Common myeloid progenitor, CD34-positive (primary cell): ENCODE measurements around the gene CASZ1.

Source experiments
- CTCF ChIA-PET: fragments of 350-600 bp; sonication (Branson Sonifier 250); formaldehyde crosslinking; loops from one replicate; lab custom pipeline; 2021; ENCODE audit warnings: antibody characterized with exemption; lab: Charles Lee
- POLR2A ChIA-PET: fragments of 350-600 bp; sonication (Branson Sonifier 250); formaldehyde crosslinking; loops from one replicate; lab custom pipeline; 2021; ENCODE audit warnings: antibody characterized with exemption; lab: Charles Lee
- DNase-seq, 3 donors: peaks; one replicate each; pipeline versions ENCODE4 v3.0.0 to v3.0.0-alpha.2; 2013
- H3K27ac ChIP-seq, 2 experiments: 1 replicate in 1 of 2; 2 replicates in 1 of 2; pipeline ENCODE4 v1.7.0; 2013; ENCODE audit warnings: inconsistent platforms in 2 of 2, low read length in 2 of 2, mild to moderate bottlenecking in 2 of 2, low read depth in 1 of 2, moderate library complexity in 1 of 2; ENCODE audit not compliant: severe bottlenecking in 2 of 2, insufficient read depth in 1 of 2, poor library complexity in 1 of 2
- H3K27me3 ChIP-seq, 5 experiments: replicated peaks in 2 of 5; 1 replicate in 3 of 5; 2 replicates in 2 of 5; pipeline versions ENCODE4 v1.6.1 to v1.7.0; 2013; ENCODE audit warnings: low read length in 4 of 5, mild to moderate bottlenecking in 2 of 5, moderate library complexity in 2 of 5, inconsistent platforms in 1 of 5; ENCODE audit not compliant: insufficient read depth in 5 of 5, control insufficient read depth in 4 of 5
- H3K36me3 ChIP-seq, 4 experiments: 1 replicate in 2 of 4; 2 replicates in 2 of 4; pipeline versions ENCODE4 v1.6.1 to v1.7.0; 2013; ENCODE audit warnings: low read length in 3 of 4, control low read depth in 1 of 4, mild to moderate bottlenecking in 1 of 4; ENCODE audit not compliant: control insufficient read depth in 4 of 4, insufficient read depth in 4 of 4
- H3K4me1 ChIP-seq, 4 experiments: 1 replicate in 3 of 4; 2 replicates in 1 of 4; pipeline versions ENCODE4 v1.6.1 to v1.7.1; 2013; ENCODE audit warnings: low read length in 3 of 4, mild to moderate bottlenecking in 3 of 4, control low read depth in 1 of 4, inconsistent platforms in 1 of 4, moderate library complexity in 1 of 4; ENCODE audit not compliant: control insufficient read depth in 4 of 4, insufficient read depth in 4 of 4; ENCODE audit errors: control extremely low read depth in 1 of 4
- H3K4me3 ChIP-seq, 7 experiments: 1 replicate in 4 of 7; 2 replicates in 3 of 7; pipeline versions ENCODE4 v1.5.1 to v1.7.0; 2013; ENCODE audit warnings: mild to moderate bottlenecking in 7 of 7, low read length in 6 of 7, moderate library complexity in 6 of 7, inconsistent platforms in 2 of 7, low read depth in 2 of 7, control low read depth in 1 of 7; ENCODE audit not compliant: insufficient read depth in 4 of 7, control insufficient read depth in 1 of 7; ENCODE audit errors: extremely low read depth in 1 of 7
- H3K9me3 ChIP-seq, 5 experiments: 1 replicate in 4 of 5; 2 replicates in 1 of 5; pipeline versions ENCODE4 v1.6.1 to v1.7.1; 2013; ENCODE audit warnings: low read length in 4 of 5, mild to moderate bottlenecking in 2 of 5, inconsistent platforms in 1 of 5, low read depth in 1 of 5, moderate library complexity in 1 of 5; ENCODE audit not compliant: control insufficient read depth in 4 of 5, insufficient read depth in 2 of 5; ENCODE audit errors: control extremely low read depth in 1 of 5
- WGBS: methylation state at CpG from one replicate; pipeline ENCODE4 v1.1.5; 2013; ENCODE audit not compliant: insufficient coverage; 5-methylcytosine and 5-hydroxymethylcytosine counted together

The CASZ1 gene

DNA sequence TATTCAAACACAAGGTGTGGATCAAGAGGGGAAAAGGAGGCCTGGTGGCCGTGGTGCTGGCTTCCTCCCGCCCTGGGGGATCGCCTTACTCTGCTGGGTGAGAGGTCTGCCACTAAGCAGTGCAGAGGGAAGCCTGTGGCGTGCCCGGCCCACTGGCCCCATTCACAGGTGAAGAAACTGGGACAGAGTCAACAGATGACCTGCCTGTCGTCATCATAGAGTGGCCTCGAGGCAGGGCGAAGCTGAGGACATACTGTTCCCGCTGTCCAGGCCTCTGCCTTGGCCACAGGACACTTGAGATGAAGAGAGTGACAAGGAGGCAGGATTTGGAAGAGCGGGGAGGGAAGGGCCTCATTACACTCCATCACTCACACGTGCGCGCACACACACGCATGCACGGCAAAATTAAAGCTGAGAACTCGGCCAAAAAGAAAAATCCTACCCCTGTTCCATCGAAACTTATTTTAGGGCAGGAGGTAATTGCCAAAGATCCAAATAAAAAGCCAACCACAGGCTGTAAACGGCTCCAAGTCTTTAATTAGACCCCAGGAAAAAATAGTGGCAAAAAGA, 50.5 kb downstream of the CASZ1 start:
- CTCF ChIA-PET, result no interaction called here
- WGBS, result 94% methylated on average over 16 of the region's 18 CpGs
- Histone ChIP-seq H3K4me3 (no peak overlapping the region), H3K4me1 (no peaks in the 10 kb centered on the region), H3K36me3 (no peaks in the 10 kb centered on the region), H3K9me3 (no peaks in the 10 kb centered on the region), H3K27ac (no peak overlapping the region), H3K27me3 (peaks cover 0 to 9% (median 1%) of the 10 kb centered on the region in 5 experiments)
- POLR2A ChIA-PET, result interaction anchor here (0.7 kb wide), 1 partner anchor 50 kb away, joined by 3 read pairs; no protein-coding TSS in a partner anchor
- no peak for DNase-seq

DNA sequence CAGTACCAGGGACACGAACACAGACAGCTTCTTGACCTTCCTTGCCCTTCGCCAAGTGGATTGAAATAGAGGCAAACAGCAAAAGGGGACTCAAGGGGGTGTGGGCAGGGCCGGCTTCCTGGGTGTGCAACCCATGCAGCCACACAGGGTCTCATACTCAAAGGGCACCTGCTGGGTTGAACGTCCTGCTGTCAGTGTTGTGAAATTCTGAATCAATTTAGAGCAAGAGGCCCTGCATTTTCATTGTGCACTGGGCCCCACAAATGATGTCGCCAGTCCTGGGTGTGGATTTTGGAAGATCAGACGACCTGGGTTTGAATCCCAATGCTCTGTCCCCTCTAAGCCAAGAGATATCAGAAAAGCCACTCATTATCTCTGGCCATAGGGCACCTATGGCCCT, 51.1 kb downstream of the CASZ1 start:
- DNase-seq, result no peak
- CTCF ChIA-PET, result no interaction called here
- POLR2A ChIA-PET, result no interaction called here

DNA sequence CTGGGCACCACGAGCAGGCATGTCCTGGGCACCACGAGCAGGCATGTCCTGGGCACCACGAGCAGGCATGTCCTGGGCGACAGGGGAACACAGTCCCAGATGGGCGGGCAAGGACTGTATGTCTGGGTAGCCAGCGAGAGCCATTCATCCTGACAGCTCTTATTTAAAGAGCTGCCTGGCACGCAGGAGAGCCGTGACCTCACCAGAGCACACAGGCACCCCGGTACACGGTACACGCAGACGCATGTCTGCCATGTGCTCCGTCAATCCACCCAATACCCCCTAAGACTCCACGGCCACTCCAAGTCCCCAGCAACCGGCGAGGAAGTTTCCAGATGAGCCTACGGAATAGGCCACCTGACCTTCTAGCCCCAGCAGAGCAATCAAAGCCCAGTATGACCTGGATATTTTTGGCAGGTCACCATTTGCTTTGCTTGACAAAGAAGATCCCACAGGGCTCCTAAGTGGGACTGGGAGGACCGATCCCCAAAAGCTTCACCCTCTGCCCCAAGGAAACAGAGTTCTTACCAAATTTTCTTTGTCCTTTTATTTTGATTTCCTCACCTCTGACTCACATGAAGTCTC, 51.7 kb downstream of the CASZ1 start:
- H3K27me3 ChIP-seq, result peaks cover 0 to 9% (median 1%) of the 10 kb centered on the region in 5 experiments
- H3K4me1 ChIP-seq, result no peaks in the 10 kb centered on the region
- H3K27ac ChIP-seq, result no peak overlapping the region
- WGBS, result 92% methylated on average over 17 of the region's 18 CpGs
- H3K36me3 ChIP-seq, result no peaks in the 10 kb centered on the region
- no peak for DNase-seq
- CTCF ChIA-PET, result no interaction called here
- H3K4me3 ChIP-seq, result no peak overlapping the region
- POLR2A ChIA-PET, result no interaction called here
- no peaks in the 10 kb centered on the region for H3K9me3 ChIP-seq

More for the DNA sequence above, 51.1 kb downstream of the CASZ1 start:
- H3K27me3 ChIP-seq, result peaks cover 0 to 9% (median 1%) of the 10 kb centered on the region in 5 experiments
- no peak overlapping the region for H3K4me3 ChIP-seq
- WGBS, result 97% methylated on average over 6 of the region's 6 CpGs
- no peaks in the 10 kb centered on the region for H3K9me3 ChIP-seq
- H3K27ac ChIP-seq, result no peak overlapping the region
- H3K36me3 ChIP-seq, result no peaks in the 10 kb centered on the region
- H3K4me1 ChIP-seq, result no peaks in the 10 kb centered on the region

- H3K36me3 ChIP-seq, result no peaks in the 10 kb centered on the region
- ChIA-PET CTCF (no interaction called here), POLR2A (no interaction called here)
- H3K4me3 ChIP-seq, result no peak overlapping the region
- WGBS, result 63% methylated on average over 2 of the region's 11 CpGs
- no peak overlapping the region for H3K27ac ChIP-seq
- H3K27me3 ChIP-seq, result peaks cover 0 to 9% (median 1%) of the 10 kb centered on the region in 5 experiments
- H3K9me3 ChIP-seq, result no peaks in the 10 kb centered on the region
- H3K4me1 ChIP-seq, result no peaks in the 10 kb centered on the region
- DNase-seq, result no peak
Observed at GRCh38 chr1:10744029-10744428, 52.4 kb downstream of the CASZ1 start.

DNA sequence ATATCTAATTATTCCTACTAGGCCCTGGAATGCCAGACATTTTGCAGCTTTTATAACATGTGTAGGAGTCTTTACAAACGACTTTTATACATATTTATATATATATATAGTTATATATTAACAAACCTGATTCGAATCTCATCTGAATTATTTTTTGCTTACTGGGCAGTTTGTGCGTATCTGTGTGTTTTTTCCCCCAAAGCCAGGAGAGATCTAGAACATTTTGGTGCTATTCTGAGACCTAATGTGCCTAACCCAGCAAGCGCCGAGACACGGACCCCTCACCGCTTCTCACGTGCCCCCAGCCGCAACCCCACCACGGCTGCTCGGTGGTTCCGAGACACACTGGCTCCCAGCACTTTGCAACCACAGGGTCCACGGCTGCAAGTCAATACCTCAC, 54.8 kb downstream of the CASZ1 start:
- POLR2A ChIA-PET, result no interaction called here
- 98% methylated on average over 9 of the region's 13 CpGs for WGBS
- no peaks in the 10 kb centered on the region for H3K9me3 ChIP-seq
- H3K27ac ChIP-seq, result no peak overlapping the region
- no peaks in the 10 kb centered on the region for H3K4me1 ChIP-seq
- H3K27me3 ChIP-seq, result peaks cover 0 to 9% (median 1%) of the 10 kb centered on the region in 5 experiments
- CTCF ChIA-PET, result interaction anchor here (1.2 kb wide), 1 partner anchor 52 kb away, joined by 3 read pairs; no protein-coding TSS in a partner anchor
- H3K4me3 ChIP-seq, result no peak overlapping the region
- DNase-seq, result no peak
- no peaks in the 10 kb centered on the region for H3K36me3 ChIP-seq

DNA sequence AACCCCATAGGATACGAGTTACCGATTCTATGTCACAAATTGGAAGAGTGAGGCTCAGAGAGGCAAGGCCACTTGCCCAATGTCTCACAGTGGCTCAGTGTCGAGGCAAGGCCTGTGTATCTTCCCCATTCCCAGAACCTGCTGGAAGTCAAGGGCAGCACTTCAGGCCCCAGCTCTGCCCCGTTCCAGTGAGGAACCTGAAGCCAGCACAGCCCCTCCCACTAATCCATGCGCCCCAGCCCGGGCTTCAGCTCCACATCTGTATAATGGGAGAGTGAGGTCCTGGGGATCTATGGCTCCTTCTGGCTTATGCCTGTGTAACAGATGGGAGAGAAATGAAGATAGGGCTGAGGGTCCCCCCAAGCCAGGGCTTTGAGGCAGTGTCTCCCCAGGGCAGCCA, 56.3 kb downstream of the CASZ1 start:
- H3K9me3 ChIP-seq, result no peaks in the 10 kb centered on the region
- peaks cover 0 to 13% (median 3%) of the 10 kb centered on the region in 5 experiments for H3K27me3 ChIP-seq
- no peak overlapping the region for H3K4me3 ChIP-seq
- CTCF ChIA-PET, result interaction anchor here (1.2 kb wide), 1 partner anchor 8 kb away, joined by 3 read pairs; no protein-coding TSS in a partner anchor
- DNase-seq, result no peak
- POLR2A ChIA-PET, result interaction anchor here (0.5 to 0.7 kb wide), 2 partner anchors 26 to 87 kb away, joined by 3 to 5 read pairs; no protein-coding TSS in a partner anchor
- no peaks in the 10 kb centered on the region for H3K4me1 ChIP-seq
- WGBS, result 92% methylated on average over 3 of the region's 6 CpGs
- no peak overlapping the region for H3K27ac ChIP-seq
- no peaks in the 10 kb centered on the region for H3K36me3 ChIP-seq

GRCh38 chr1:10739589-10739988, 56.9 kb downstream of the CASZ1 start:
- Histone ChIP-seq H3K4me1 (no peaks in the 10 kb centered on the region), H3K4me3 (no peak overlapping the region), H3K9me3 (no peaks in the 10 kb centered on the region), H3K27me3 (peaks cover 0 to 12% (median 4%) of the 10 kb centered on the region in 5 experiments), H3K27ac (no peak overlapping the region), H3K36me3 (no peaks in the 10 kb centered on the region)
- POLR2A ChIA-PET, result interaction anchor here (0.5 kb wide), 1 partner anchor 88 kb away, joined by 3 read pairs; no protein-coding TSS in a partner anchor
- no peak for DNase-seq
- CTCF ChIA-PET, result interaction anchor here (1.2 kb wide), 1 partner anchor 8 kb away, joined by 3 read pairs; no protein-coding TSS in a partner anchor
- 97% methylated on average over 8 of the region's 8 CpGs for WGBS
